Peyer's patch (tissue), 4 donors: Measurements from ENCODE around the gene MAP7D1. TPM values are rescaled to one million over a fixed set of nuclear protein-coding genes. Genes with fewer than 3 reads are reported as not detected.

Experiments used
- DNase-seq, 3 donors: peaks; one replicate each; pipeline ENCODE4 v3.0.0-alpha.2; 2017 to 2019
- H3K27ac ChIP-seq, 4 donors: fragments of 200-600 bp; sonication (generic); one replicate each; pipeline ENCODE4 v1.5.1; 2016 to 2019
- H3K27me3 ChIP-seq, 2 donors: fragments of 200-600 bp; sonication (generic); one replicate each; pipeline ENCODE4 v1.5.1; 2019
- H3K36me3 ChIP-seq, 3 donors: fragments of 200-600 bp; sonication (generic); one replicate each; pipeline ENCODE4 v1.5.1; 2016 to 2019
- H3K4me1 ChIP-seq, 4 donors: fragments of 200-600 bp; sonication (generic); one replicate each; pipeline ENCODE4 v1.5.1; 2016 to 2019
- H3K4me3 ChIP-seq, 4 donors: fragments of 200-600 bp; sonication (generic); 1 replicate in 3 of 4; 2 replicates in 1 of 4; pipeline ENCODE4 v1.5.1; 2016 to 2019; ENCODE audit warnings: mild to moderate bottlenecking in 1 of 4
- H3K9me3 ChIP-seq, 4 donors: fragments of 200-600 bp; sonication (generic); one replicate each; pipeline ENCODE4 v1.5.1; 2016 to 2019; ENCODE audit warnings: mild to moderate bottlenecking in 1 of 4
- POLR2A ChIP-seq, 2 donors: fragments of 450-650 bp; IDR thresholded peaks; one replicate each; pipeline ENCODE4 v1.5.1; 2017; ENCODE audit warnings: antibody characterized with exemption in 2 of 2, mild to moderate bottlenecking in 2 of 2, moderate library complexity in 2 of 2
- total RNA-seq, 4 donors: library from RNA; depleted of rRNA; stranded (reverse); fragments of >200 nt; gene quantifications; one replicate each; pipeline ENCODE4 v1.1.0, GENCODE V29; 2016
- TF ChIP-seq, protein P1 (sequence below), 6 experiments: fragments of 450-650 bp in 4 of 6; fragments of 200-600 bp in 2 of 6; sonication (generic) in 1 of 6; IDR thresholded peaks; one replicate each; pipeline ENCODE4 v1.5.1; 2017 to 2019; ENCODE audit warnings: antibody characterized with exemption in 6 of 6, mild to moderate bottlenecking in 3 of 6, moderate library complexity in 1 of 6

MAP7D1 gene
- total RNA-seq, 4 donors from 2014 or later, result 38.2 to 62.7 (median 46.4) TPM

- no peak for DNase-seq
Measured at GRCh38 chr1:36176106-36176949, 20.4 kb downstream of the MAP7D1 start.

GRCh38 chr1:36177589-36178431, 21.9 kb downstream of the MAP7D1 start:
- no peaks in the 10 kb centered on the region for H3K9me3 ChIP-seq
- H3K4me3 ChIP-seq, result peak overlapping the region in 2 of 4 donors; percentile 44 to 45
- TF ChIP-seq, protein P1, sequence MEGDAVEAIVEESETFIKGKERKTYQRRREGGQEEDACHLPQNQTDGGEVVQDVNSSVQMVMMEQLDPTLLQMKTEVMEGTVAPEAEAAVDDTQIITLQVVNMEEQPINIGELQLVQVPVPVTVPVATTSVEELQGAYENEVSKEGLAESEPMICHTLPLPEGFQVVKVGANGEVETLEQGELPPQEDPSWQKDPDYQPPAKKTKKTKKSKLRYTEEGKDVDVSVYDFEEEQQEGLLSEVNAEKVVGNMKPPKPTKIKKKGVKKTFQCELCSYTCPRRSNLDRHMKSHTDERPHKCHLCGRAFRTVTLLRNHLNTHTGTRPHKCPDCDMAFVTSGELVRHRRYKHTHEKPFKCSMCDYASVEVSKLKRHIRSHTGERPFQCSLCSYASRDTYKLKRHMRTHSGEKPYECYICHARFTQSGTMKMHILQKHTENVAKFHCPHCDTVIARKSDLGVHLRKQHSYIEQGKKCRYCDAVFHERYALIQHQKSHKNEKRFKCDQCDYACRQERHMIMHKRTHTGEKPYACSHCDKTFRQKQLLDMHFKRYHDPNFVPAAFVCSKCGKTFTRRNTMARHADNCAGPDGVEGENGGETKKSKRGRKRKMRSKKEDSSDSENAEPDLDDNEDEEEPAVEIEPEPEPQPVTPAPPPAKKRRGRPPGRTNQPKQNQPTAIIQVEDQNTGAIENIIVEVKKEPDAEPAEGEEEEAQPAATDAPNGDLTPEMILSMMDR (IDR thresholded peaks at IDR 0.05), result no peak
- TF ChIP-seq POLR2A (IDR thresholded peaks at IDR 0.05), result no peak
- H3K27ac ChIP-seq, result peak overlapping the region in 2 of 4 donors; percentile 79 to 81
- H3K36me3 ChIP-seq, result peaks cover 0 to 81% (median 0%) of the 10 kb centered on the region in 3 donors
- H3K27me3 ChIP-seq, result no peaks in the 10 kb centered on the region
- DNase-seq, result no peak
- H3K4me1 ChIP-seq, result peaks cover 0 to 26% (median 0%) of the 10 kb centered on the region in 4 donors

More at GRCh38 chr1:36176106-36176949, 20.4 kb downstream of the MAP7D1 start:
- Histone ChIP-seq H3K4me3 (no peak overlapping the region), H3K27me3 (no peaks in the 10 kb centered on the region), H3K4me1 (peaks cover 0 to 26% (median 0%) of the 10 kb centered on the region in 4 donors), H3K36me3 (peaks cover 0 to 93% (median 0%) of the 10 kb centered on the region in 3 donors), H3K27ac (peak overlapping the region in 2 of 4 donors; percentile 27 to 49), H3K9me3 (no peaks in the 10 kb centered on the region)
- TF ChIP-seq, protein P1 (IDR thresholded peaks at IDR 0.05), result no peak
- TF ChIP-seq POLR2A (IDR thresholded peaks at IDR 0.05), result no peak

DNA sequence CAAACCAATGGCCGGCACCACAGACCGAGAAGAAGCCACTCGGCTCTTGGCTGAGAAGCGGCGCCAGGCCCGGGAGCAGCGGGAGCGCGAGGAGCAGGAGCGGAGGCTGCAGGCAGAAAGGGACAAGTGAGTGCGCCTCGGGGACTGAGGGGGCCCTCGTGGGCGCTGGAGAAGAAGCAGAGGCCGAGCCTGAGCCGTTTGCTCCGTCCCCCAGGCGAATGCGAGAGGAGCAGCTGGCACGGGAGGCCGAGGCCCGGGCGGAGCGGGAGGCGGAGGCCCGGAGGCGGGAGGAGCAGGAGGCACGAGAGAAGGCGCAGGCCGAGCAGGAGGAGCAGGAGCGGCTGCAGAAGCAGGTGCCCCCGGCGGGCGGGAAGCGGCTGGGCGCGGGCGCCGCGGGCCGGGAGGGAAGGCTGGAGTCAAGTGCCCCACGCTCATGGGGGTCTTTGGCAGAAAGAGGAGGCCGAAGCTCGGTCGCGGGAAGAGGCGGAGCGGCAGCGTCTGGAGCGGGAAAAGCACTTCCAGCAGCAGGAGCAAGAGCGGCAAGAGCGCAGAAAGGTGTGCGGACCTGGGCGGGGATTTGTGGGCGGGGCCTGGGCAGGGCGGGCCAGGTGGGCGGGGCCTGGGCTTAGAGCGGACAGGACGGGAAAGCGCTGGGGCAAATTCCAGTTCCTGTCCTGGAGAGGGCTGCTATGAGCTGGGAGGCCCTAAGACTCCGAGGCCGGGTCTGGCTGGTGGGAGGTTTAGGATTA, 22.7 kb downstream of the MAP7D1 start:
- H3K9me3 ChIP-seq, result no peaks in the 10 kb centered on the region
- no peaks in the 10 kb centered on the region for H3K27me3 ChIP-seq
- peak overlapping the region in 2 of 4 donors; percentile 44 to 45 for H3K4me3 ChIP-seq
- peaks cover 0 to 26% (median 0%) of the 10 kb centered on the region in 4 donors for H3K4me1 ChIP-seq
- peak overlapping the region in 3 of 4 donors; percentile 40 to 81 (median 79) for H3K27ac ChIP-seq
- H3K36me3 ChIP-seq, result peaks cover 0 to 73% (median 0%) of the 10 kb centered on the region in 3 donors
- TF ChIP-seq, protein P1 (IDR thresholded peaks at IDR 0.05), result no peak
- peak in 1 of 2 donors; percentile 53 for TF ChIP-seq POLR2A (IDR thresholded peaks at IDR 0.05)
- DNase-seq, result peak in 2 of 3 donors; percentile 87 to 97

DNA sequence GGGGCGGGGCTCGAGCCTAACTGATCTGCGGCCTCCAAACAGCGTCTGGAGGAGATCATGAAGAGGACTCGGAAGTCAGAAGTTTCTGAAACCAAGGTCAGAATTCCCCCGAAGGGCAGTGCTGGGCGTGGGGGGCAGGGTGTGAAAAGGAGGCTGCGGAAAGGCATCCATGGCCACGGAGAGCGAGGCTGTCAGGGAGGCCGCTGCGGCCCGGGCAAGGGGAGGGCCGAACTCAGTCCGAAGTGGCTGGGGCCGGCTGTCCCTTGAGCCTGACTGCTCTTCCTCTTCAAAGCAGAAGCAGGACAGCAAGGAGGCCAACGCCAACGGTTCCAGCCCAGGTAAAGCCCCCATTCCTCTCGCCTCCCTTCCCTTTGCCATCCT, 23.2 kb downstream of the MAP7D1 start:
- Histone ChIP-seq H3K4me3 (peak overlapping the region in 2 of 4 donors; percentile 44 to 45), H3K27me3 (no peaks in the 10 kb centered on the region), H3K36me3 (peaks cover 0 to 67% (median 0%) of the 10 kb centered on the region in 3 donors), H3K4me1 (peaks cover 0 to 24% (median 0%) of the 10 kb centered on the region in 4 donors), H3K9me3 (no peaks in the 10 kb centered on the region), H3K27ac (peak overlapping the region in 3 of 4 donors; percentile 40 to 81 (median 79))
- TF ChIP-seq, protein P1 (IDR thresholded peaks at IDR 0.05), result no peak
- TF ChIP-seq POLR2A (IDR thresholded peaks at IDR 0.05), result peak in 1 of 2 donors; percentile 37
- DNase-seq, result no peak

- Histone ChIP-seq H3K9me3 (no peaks in the 10 kb centered on the region), H3K4me1 (peaks cover 0 to 11% (median 0%) of the 10 kb centered on the region in 4 donors), H3K36me3 (peaks cover 0 to 35% (median 0%) of the 10 kb centered on the region in 3 donors), H3K27ac (peak overlapping the region in 1 of 4 donors; percentile 51), H3K27me3 (no peaks in the 10 kb centered on the region), H3K4me3 (no peak overlapping the region)
- TF ChIP-seq, protein P1 (IDR thresholded peaks at IDR 0.05), result no peak
- TF ChIP-seq POLR2A (IDR thresholded peaks at IDR 0.05), result no peak
- DNase-seq, result no peak
Measured at GRCh38 chr1:36182734-36183133, 26.8 kb downstream of the MAP7D1 start.
